ENCODE data around the gene AUP1.

Gene AUP1

GRCh38 chr2:74524955-74525716 is 4.4 kb downstream of the AUP1 start:
- peaks cover 16% of the 10 kb centered on the region for H3K79me2 ChIP-seq (ENCODE audit: control insufficient read depth, insufficient read depth, low read length)
- WGBS (ENCODE audit: extremely low coverage, insufficient coverage, low lambda C conversion rate): no CpG with 5 or more reads among the region's 10 CpGs
- peaks cover 16% of the 10 kb centered on the region for H3K79me1 ChIP-seq (ENCODE audit: low read length)
- H2BK5ac ChIP-seq (ENCODE audit: low read length): no peak overlapping the region
- no peak overlapping the region for H3K9ac ChIP-seq (ENCODE audit: low read length)
- no peak overlapping the region for H2AK5ac ChIP-seq (ENCODE audit: low read length)
- no peak overlapping the region for H2BK15ac ChIP-seq (replicated peaks; ENCODE audit: low read depth)
- H4K5ac ChIP-seq (ENCODE audit: low read length): no peak overlapping the region
- H4K8ac ChIP-seq (ENCODE audit: low read depth, low read length): no peak overlapping the region
- DNase-seq: no peak
- H3K27ac ChIP-seq (ENCODE audit: low read depth, low read length): no peak overlapping the region
- no peak overlapping the region for H3K4me2 ChIP-seq (ENCODE audit: low read length)
- H3K4ac ChIP-seq (ENCODE audit: low read depth, low read length): no peak overlapping the region
- H3K27me3 ChIP-seq (ENCODE audit: insufficient read depth, low read length, poor library complexity): no peaks in the 10 kb centered on the region
- H3K4me3 ChIP-seq (ENCODE audit: low read length): no peak overlapping the region
- no peak overlapping the region for H3K56ac ChIP-seq (ENCODE audit: low read length)
- no peak overlapping the region for H3K23ac ChIP-seq (ENCODE audit: low read length)
- H3K4me1 ChIP-seq (ENCODE audit: control insufficient read depth, low read depth, low read length): peaks cover 7% of the 10 kb centered on the region
- H3K18ac ChIP-seq (ENCODE audit: low read length): no peak overlapping the region
- no peak overlapping the region for H2BK120ac ChIP-seq (ENCODE audit: low read depth, low read length)
- H3K36me3 ChIP-seq (ENCODE audit: control insufficient read depth, insufficient read depth, low read length): peaks cover 6% of the 10 kb centered on the region

- Histone ChIP-seq H4K8ac (ENCODE audit: low read depth, low read length) (no peak overlapping the region), H3K36me3 (ENCODE audit: control insufficient read depth, insufficient read depth, low read length) (peaks cover 6% of the 10 kb centered on the region), H2AK5ac (ENCODE audit: low read length) (no peak overlapping the region), H3K4me2 (ENCODE audit: low read length) (no peak overlapping the region), H3K27me3 (ENCODE audit: insufficient read depth, low read length, poor library complexity) (peaks cover 9% of the 10 kb centered on the region), H2BK5ac (ENCODE audit: low read length) (no peak overlapping the region), H3K4me1 (ENCODE audit: control insufficient read depth, low read depth, low read length) (peaks cover 7% of the 10 kb centered on the region), H3K23ac (ENCODE audit: low read length) (no peak overlapping the region), H2BK15ac (replicated peaks; ENCODE audit: low read depth) (no peak overlapping the region), H3K27ac (ENCODE audit: low read depth, low read length) (no peak overlapping the region), H3K79me2 (ENCODE audit: control insufficient read depth, insufficient read depth, low read length) (peaks cover 14% of the 10 kb centered on the region), H3K4me3 (ENCODE audit: low read length) (no peak overlapping the region), H4K5ac (ENCODE audit: low read length) (no peak overlapping the region), H3K56ac (ENCODE audit: low read length) (no peak overlapping the region), H2BK120ac (ENCODE audit: low read depth, low read length) (no peak overlapping the region), H3K79me1 (ENCODE audit: low read length) (peaks cover 14% of the 10 kb centered on the region), H3K9ac (ENCODE audit: low read length) (no peak overlapping the region), H3K4ac (ENCODE audit: low read depth, low read length) (no peak overlapping the region), H3K18ac (ENCODE audit: low read length) (no peak overlapping the region)
- no CpG with 5 or more reads among the region's 9 CpGs for WGBS (ENCODE audit: extremely low coverage, insufficient coverage, low lambda C conversion rate)
- no peak for DNase-seq
Measured at GRCh38 chr2:74524005-74524404, 5.5 kb downstream of the AUP1 start.

- Histone ChIP-seq H3K9ac (ENCODE audit: low read length) (no peak overlapping the region), H3K4me1 (ENCODE audit: control insufficient read depth, low read depth, low read length) (no peaks in the 10 kb centered on the region), H4K8ac (ENCODE audit: low read depth, low read length) (no peak overlapping the region), H3K27ac (ENCODE audit: low read depth, low read length) (no peak overlapping the region), H3K79me1 (ENCODE audit: low read length) (no peaks in the 10 kb centered on the region), H3K4ac (ENCODE audit: low read depth, low read length) (no peak overlapping the region), H3K23ac (ENCODE audit: low read length) (no peak overlapping the region), H3K4me2 (ENCODE audit: low read length) (no peak overlapping the region), H3K56ac (ENCODE audit: low read length) (no peak overlapping the region), H3K36me3 (ENCODE audit: control insufficient read depth, insufficient read depth, low read length) (peaks cover 4% of the 10 kb centered on the region), H3K4me3 (ENCODE audit: low read length) (no peak overlapping the region), H2BK5ac (ENCODE audit: low read length) (no peak overlapping the region), H2BK15ac (replicated peaks; ENCODE audit: low read depth) (no peak overlapping the region), H3K27me3 (ENCODE audit: insufficient read depth, low read length, poor library complexity) (peaks cover 22% of the 10 kb centered on the region), H2BK120ac (ENCODE audit: low read depth, low read length) (no peak overlapping the region), H3K18ac (ENCODE audit: low read length) (no peak overlapping the region), H3K79me2 (ENCODE audit: control insufficient read depth, insufficient read depth, low read length) (no peaks in the 10 kb centered on the region), H4K5ac (ENCODE audit: low read length) (no peak overlapping the region), H2AK5ac (ENCODE audit: low read length) (no peak overlapping the region)
- WGBS (ENCODE audit: extremely low coverage, insufficient coverage, low lambda C conversion rate): no CpG with 5 or more reads among the region's 3 CpGs
- no peak for DNase-seq
Measured at GRCh38 chr2:74522516-74522915, 7.0 kb downstream of the AUP1 start.

- no peak overlapping the region for H3K4me2 ChIP-seq (ENCODE audit: low read length)
- H4K5ac ChIP-seq (ENCODE audit: low read length): no peak overlapping the region
- peaks cover 68% of the 10 kb centered on the region for H3K27me3 ChIP-seq (ENCODE audit: insufficient read depth, low read length, poor library complexity)
- no peaks in the 10 kb centered on the region for H3K36me3 ChIP-seq (ENCODE audit: control insufficient read depth, insufficient read depth, low read length)
- no peak overlapping the region for H3K56ac ChIP-seq (ENCODE audit: low read length)
- H3K18ac ChIP-seq (ENCODE audit: low read length): no peak overlapping the region
- no peaks in the 10 kb centered on the region for H3K79me2 ChIP-seq (ENCODE audit: control insufficient read depth, insufficient read depth, low read length)
- no peak overlapping the region for H2BK5ac ChIP-seq (ENCODE audit: low read length)
- H3K4me3 ChIP-seq (ENCODE audit: low read length): no peak overlapping the region
- no peak overlapping the region for H2BK120ac ChIP-seq (ENCODE audit: low read depth, low read length)
- no peak overlapping the region for H3K23ac ChIP-seq (ENCODE audit: low read length)
- no peak for DNase-seq
- no peak overlapping the region for H4K8ac ChIP-seq (ENCODE audit: low read depth, low read length)
- no peak overlapping the region for H3K27ac ChIP-seq (ENCODE audit: low read depth, low read length)
- H3K4ac ChIP-seq (ENCODE audit: low read depth, low read length): no peak overlapping the region
- no peaks in the 10 kb centered on the region for H3K79me1 ChIP-seq (ENCODE audit: low read length)
- H3K4me1 ChIP-seq (ENCODE audit: control insufficient read depth, low read depth, low read length): peaks cover 3% of the 10 kb centered on the region
- no CpG with 5 or more reads among the region's 13 CpGs for WGBS (ENCODE audit: extremely low coverage, insufficient coverage, low lambda C conversion rate)
- H2AK5ac ChIP-seq (ENCODE audit: low read length): no peak overlapping the region
- H2BK15ac ChIP-seq (replicated peaks; ENCODE audit: low read depth): no peak overlapping the region
- H3K9ac ChIP-seq (ENCODE audit: low read length): no peak overlapping the region
Measured at GRCh38 chr2:74516650-74517049, 12.9 kb downstream of the AUP1 start.

GRCh38 chr2:74515981-74516633 is 13.4 kb downstream of the AUP1 start:
- Histone ChIP-seq H3K4me3 (ENCODE audit: low read length) (no peak overlapping the region), H3K18ac (ENCODE audit: low read length) (no peak overlapping the region), H3K4me2 (ENCODE audit: low read length) (no peak overlapping the region), H3K56ac (ENCODE audit: low read length) (peak overlapping the region; percentile 67), H2AK5ac (ENCODE audit: low read length) (no peak overlapping the region), H3K79me1 (ENCODE audit: low read length) (no peaks in the 10 kb centered on the region), H2BK120ac (ENCODE audit: low read depth, low read length) (no peak overlapping the region), H4K8ac (ENCODE audit: low read depth, low read length) (no peak overlapping the region), H4K5ac (ENCODE audit: low read length) (no peak overlapping the region), H3K79me2 (ENCODE audit: control insufficient read depth, insufficient read depth, low read length) (no peaks in the 10 kb centered on the region), H3K4ac (ENCODE audit: low read depth, low read length) (no peak overlapping the region), H2BK15ac (replicated peaks; ENCODE audit: low read depth) (no peak overlapping the region), H2BK5ac (ENCODE audit: low read length) (no peak overlapping the region), H3K27ac (ENCODE audit: low read depth, low read length) (no peak overlapping the region), H3K23ac (ENCODE audit: low read length) (no peak overlapping the region), H3K4me1 (ENCODE audit: control insufficient read depth, low read depth, low read length) (peaks cover 3% of the 10 kb centered on the region), H3K27me3 (ENCODE audit: insufficient read depth, low read length, poor library complexity) (peaks cover 73% of the 10 kb centered on the region), H3K36me3 (ENCODE audit: control insufficient read depth, insufficient read depth, low read length) (no peaks in the 10 kb centered on the region), H3K9ac (ENCODE audit: low read length) (peak overlapping the region; percentile 13)
- no CpG with 5 or more reads among the region's 72 CpGs for WGBS (ENCODE audit: extremely low coverage, insufficient coverage, low lambda C conversion rate)
- DNase-seq: peak; percentile 88

All from mesendoderm (in vitro differentiated cells).